HG03103 (cell line): ENCODE results near the gene ANP32E.

Experiments used
- ATAC-seq: cut with Tn5 transposase; IDR thresholded peaks from one replicate; pipeline ENCODE4 v1.9.1; 2021; ENCODE audit warnings: low read depth; ENCODE audit not compliant: unreplicated experiment

The ANP32E gene

DNA sequence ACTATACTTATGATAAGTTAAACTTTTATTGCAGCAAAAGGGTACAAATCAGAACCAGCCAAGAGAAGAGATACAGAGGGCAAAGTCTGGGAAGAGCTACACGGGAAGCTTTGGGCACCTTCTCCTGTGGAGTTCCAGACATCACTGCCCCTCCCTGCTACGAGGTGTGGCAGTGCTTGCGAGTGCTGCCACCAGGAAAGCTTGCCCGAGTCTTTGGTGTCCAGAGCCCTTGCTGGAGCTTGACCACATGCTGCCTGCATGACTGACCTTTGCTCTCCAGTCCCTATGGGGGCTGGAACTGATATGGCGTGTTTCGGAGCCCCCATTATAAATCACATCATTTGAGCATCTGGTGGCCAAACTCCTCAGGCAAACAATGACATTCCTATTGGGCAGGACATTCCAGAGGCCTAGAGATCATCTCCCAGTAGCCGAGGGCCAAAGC, 62.7 kb downstream of the ANP32E start:
- ATAC-seq = no peak

GRCh38 chr1:150171801-150172200, 64.1 kb downstream of the ANP32E start:
- ATAC-seq = no peak

GRCh38 chr1:150168960-150169601, 66.8 kb downstream of the ANP32E start:
- ATAC-seq = no peak
